NOMO-1 treated with dmso at 0.1 percent for 144 hours (cell line): ENCODE data around the gene WIPF3.
A peak's percentile ranks its signal among the peaks of the same experiment; 100 is the strongest.

Experiments used
- DNase-seq: peaks from one replicate; lab custom pipeline; 2025; ENCODE audit not compliant: unreplicated experiment; lab: John Stamatoyannopoulos, UW

WIPF3 gene

DNA sequence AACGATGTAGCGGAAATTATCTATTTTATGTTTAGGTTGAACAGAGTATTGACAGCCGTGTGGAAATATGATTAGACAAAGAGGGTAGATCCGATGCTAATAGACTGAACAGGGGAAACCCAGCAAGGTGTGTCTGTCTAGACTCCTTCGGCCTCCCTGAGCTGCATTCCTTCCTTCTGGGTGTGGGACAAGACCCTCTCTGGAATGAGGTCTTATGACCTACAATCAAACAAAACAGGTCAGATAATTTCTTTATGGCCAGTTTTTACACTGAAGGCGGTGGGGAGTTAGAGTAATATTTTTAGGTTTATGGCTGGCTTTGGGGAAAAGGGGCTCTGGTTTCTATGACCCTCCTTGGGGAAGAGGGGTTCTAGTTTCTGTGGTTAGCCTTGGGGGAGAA lies 41.2 kb downstream of the WIPF3 start:
- no peak for DNase-seq

DNA sequence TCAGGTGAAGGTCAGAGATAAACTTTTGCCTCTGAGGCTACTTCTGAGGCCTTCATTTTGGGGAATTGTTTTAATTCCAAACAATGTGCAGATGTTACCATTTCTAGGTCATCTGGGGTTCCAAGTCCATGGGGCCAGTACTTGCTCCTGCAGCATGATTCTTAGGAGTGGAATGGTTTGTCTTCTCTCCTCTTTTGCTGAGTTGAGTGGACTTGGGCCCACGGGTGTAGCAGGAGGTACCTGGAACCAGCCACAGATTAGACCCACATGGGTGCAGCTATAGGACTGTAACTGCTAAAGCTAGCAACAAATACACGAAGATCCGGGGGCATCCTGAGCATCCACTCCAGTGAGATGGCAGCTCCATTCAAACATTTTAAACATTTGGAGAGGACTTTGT lies 41.6 kb downstream of the WIPF3 start:
- no peak for DNase-seq

DNA sequence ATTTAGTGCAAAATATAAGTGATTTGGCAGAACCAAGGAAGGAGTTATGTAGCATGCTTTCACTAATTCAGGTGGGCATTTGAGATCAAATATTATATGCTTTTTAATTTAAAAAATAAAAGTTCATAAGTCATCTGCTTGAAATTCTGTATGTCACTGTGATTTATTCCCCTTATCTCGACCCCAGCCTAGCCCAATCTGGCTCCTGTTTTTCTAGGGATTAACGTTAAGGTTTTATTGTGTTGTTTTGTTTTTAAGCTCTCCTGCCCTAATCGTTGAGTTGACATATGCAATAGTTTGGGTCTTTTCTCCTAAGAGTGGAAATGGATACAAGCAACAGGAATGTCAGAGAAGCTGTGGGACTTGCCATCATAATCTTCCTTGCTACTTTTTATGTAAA lies 42.6 kb downstream of the WIPF3 start:
- DNase-seq: no peak

DNA sequence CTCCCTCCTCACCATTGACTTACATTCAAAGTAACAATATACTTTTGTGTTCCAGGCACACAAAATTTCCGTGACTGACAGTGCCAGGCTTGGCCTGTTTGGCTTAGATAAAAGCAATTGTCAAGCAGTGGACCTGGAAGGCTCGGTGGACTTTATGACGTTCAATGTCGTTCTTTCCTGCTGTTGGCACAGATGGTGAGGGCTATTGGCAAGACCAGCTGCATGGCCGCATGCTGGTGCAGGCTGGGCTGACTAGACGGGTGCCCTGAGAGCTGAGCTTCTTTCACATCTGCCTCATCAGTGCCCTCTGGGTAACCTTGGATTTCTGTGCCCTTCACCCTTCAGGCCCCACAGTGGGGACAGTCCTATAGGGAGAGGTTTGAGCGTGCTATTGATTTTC lies 45.2 kb downstream of the WIPF3 start:
- no peak for DNase-seq

DNA sequence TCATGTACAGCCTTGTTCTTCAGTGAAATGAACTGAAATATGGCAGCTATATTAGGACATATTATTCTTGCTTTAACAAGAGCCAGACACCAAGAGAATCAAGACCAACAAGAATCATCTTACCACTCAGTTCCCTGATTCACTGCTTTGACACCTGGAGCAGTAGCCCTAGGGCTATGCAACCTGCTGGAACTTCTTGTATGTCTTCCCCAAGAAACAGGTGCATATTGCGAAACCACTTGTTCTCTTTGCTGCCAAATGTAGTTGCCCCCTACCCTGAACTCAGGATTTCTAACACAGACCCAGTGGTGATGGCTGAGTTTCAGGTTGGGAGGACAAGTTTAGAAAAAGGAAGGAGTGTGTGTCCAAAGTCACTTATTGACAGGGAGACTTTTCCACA lies 46.1 kb downstream of the WIPF3 start:
- DNase-seq: no peak

- no peak for DNase-seq
Measured at GRCh38 chr7:29853072-29853471, 46.8 kb downstream of the WIPF3 start.

DNA sequence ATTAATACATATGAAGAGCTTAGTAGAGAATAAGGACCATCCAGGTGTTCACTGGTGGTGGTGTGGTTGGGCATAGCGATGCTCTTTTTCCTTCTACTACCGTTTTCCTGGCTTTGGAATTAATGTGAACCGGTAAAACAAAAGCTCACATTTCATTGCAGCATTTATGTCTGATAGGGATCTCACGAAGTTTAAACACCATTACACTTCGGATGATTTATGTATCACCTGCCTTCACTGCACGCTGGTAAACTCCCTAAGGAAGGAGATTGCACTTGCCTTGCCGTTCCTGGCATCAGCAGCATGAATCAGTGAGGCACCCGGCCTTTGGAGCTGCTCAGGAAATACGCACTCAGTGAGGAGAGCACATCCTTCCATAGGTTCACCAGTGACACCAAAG lies 47.5 kb downstream of the WIPF3 start:
- no peak for DNase-seq

- DNase-seq: no peak
Measured at GRCh38 chr7:29854257-29854938, 48.1 kb downstream of the WIPF3 start.

DNA sequence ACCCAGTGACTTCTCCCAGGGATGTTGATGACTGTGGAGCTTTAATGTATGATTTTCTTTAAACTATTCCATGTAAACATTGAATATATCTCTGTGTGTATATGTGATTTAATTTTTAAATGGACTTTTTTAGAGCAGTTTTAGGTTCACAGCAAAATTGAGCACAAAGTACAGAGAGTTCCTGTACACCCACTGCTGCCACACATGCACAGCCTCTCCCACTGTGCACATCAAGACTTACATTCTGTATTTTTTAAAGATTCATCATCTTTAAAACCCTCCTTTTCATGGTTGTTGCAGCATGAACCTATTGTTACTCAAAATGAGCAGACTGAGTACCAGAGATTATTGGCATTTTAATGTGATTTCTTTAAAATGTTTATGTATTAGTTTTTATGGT lies 51.3 kb downstream of the WIPF3 start:
- no peak for DNase-seq

GRCh38 chr7:29858191-29858951 lies 52.1 kb downstream of the WIPF3 start:
- DNase-seq: no peak

DNA sequence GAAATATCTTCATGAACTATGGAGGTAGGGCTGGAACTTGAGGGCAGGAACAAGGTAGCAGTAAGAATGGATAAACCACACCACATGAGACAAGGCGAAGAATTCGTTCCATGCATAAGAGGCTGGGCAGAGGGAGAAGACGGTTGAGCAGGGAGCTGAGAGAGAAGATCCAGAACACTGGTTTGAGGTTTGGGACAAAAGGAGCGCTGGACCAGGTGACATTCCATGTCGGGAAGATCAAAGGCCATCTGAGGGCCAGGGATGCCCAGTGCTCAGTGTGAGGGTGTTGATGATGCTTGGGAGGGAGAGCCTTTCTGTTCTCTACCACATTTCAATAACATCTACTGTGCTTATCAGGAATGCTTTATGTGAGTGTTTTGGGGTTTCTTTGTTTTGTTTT lies 52.8 kb downstream of the WIPF3 start:
- no peak for DNase-seq

DNA sequence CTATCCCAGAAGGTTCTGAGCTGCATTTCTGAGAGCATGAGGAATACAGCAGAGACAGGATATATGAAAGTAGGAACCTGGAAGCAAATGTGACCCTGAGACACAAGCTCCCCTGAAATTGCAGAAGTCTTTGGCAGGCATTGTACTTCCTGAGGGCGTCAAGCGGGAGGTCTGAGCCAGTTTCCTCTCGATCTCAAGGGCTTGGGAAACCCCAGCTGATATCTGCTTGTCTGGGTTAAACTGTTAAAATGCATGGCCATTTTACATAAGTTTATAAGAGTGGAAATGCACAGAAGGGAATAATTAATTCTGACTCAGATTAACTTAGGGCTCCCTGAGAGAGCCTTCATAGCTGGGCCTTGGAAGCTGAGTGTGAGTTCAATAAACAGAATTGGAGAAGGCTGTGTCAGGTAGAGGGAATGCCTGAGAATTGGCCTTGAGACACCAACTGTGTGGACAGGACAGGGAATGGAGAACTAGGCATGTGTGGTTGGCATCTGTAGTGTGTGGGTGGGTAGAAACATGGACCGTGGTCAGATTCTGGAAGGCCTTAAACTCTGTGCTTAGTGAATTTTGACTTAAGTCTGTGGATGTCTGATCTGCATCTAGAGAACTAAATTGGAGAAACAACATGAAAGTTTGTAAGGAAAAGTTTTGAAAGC lies 53.3 kb downstream of the WIPF3 start:
- peak; percentile 17 for DNase-seq

GRCh38 chr7:29860186-29860585 lies 53.9 kb downstream of the WIPF3 start:
- DNase-seq: no peak

DNA sequence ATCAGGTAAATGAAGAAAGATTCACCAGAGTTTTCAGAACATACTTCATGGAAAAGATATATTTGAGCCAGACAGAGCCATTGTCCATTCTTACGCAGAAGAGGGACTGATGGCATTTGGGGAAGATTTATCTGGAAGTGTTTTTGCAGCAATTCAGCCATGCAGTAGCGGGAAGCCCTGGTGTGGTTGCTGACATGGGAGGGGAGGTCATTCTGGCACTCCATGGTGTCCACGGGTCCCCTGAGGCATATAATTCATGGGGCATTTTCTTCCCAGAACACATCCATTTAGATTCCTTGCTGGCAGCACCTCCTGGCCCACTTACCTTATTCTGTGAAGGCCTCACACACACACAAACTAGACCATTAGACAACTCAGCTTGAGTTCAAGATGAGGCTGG lies 55.6 kb downstream of the WIPF3 start:
- DNase-seq: no peak

GRCh38 chr7:29864656-29865055 lies 58.3 kb downstream of the WIPF3 start:
- no peak for DNase-seq

GRCh38 chr7:29865526-29865925 lies 59.2 kb downstream of the WIPF3 start:
- no peak for DNase-seq

- no peak for DNase-seq
Measured at GRCh38 chr7:29866490-29866930, 60.2 kb downstream of the WIPF3 start.

DNA sequence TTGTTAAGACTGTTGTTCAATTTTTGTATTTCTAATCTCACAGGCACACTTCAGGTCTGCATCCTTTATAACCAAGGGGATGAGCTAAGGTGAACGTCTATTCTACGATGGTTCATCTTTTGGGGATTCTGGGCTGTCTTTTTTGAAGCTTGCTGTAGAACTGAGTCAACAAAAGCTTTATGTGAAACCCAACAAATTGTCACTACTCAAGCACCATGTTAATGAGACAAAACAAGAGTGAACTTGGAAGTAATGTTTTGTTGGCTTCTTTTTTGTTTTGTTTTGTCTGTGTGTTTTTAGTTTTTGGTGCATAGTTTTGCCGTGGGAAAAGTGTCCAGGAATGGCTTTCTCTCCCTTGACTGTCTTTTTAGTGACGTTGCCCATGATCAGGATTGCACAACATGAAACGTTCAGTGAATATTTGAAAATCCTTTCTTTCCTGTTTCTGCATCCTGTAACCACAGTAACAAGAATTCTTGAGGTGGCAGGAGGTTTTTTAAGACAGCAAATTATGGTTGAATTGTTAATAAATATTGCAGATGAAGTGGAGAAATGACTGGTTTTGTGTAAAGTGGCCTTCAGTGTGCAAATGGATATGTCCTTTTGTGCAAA lies 65.6 kb downstream of the WIPF3 start:
- DNase-seq: no peak

DNA sequence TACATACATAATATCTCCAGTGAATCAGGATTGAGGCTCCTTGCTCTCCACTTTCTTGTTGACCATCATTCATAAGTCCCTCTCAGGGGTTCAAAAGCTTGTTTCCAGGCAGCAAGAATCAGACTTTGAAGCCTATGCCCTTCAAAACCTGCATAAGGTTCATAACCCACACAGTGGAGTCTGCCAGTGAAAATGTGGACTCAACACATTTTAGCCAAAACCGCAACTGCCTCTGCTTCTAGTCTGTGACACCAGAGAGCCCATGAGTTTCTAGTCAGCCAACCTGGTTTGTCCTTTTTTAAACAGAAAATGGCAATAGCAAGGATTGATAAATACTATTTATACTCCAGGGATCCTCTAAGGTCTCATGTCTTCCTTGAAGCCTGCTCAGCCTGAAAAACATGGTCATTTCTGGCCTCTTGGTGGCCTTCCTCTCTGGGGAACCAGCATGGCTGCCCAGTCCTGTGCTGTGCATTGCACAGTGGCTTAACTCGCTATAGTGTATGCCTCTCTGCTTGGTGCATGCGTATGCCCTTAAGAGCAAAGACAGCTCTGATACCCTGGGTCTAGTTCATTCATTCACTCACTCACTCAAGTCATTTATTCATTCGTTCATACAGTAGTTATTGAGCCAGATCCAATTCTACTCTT lies 67.5 kb downstream of the WIPF3 start:
- DNase-seq: no peak

- DNase-seq: no peak
Measured at GRCh38 chr7:29875741-29876140, 69.4 kb downstream of the WIPF3 start.

DNA sequence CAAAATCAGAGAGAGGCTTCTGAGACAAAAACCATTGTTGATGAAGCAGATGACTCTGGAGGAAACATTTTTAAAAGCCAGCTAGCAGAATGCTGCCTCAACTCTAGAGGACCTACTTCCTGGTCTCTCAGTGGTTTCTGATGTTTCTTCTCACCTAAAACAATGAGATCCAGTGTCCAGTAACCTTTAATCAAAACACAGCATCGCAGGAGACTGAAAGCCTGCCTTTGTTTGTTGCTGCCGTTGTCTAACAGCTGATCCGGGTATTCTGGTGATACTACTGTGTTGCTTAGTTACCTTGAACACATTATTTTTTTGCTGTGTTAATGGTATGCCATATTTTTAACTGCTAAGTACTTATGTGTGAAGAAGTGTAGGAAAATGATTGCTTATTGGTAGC lies 70.9 kb downstream of the WIPF3 start:
- no peak for DNase-seq
